Endothelial cell (in vitro differentiated cells): ENCODE results near the gene MPP2. TPM values are rescaled to one million over a fixed set of nuclear protein-coding genes. Genes with fewer than 3 reads are reported as not detected.
A peak's percentile ranks its signal among the peaks of the same experiment; 100 is the strongest.

Experiments
- DNase-seq: peaks from one replicate; pipeline ENCODE4 v3.0.0; 2021; ENCODE audit warnings: low spot score
- H3K27ac Mint-ChIP-seq: one replicate; pipeline ENCODE4 v1.8.0; 2021; ENCODE audit warnings: mixed read lengths, inconsistent platforms; ENCODE audit not compliant: unreplicated experiment
- H3K27me3 Mint-ChIP-seq: one replicate; pipeline ENCODE4 v1.8.0; 2021; ENCODE audit warnings: mild to moderate bottlenecking, moderate library complexity, mixed read lengths, inconsistent platforms; ENCODE audit not compliant: unreplicated experiment
- H3K36me3 Mint-ChIP-seq: one replicate; pipeline ENCODE4 v1.8.0; 2021; ENCODE audit warnings: mild to moderate bottlenecking, low read depth, mixed read lengths, inconsistent platforms; ENCODE audit not compliant: unreplicated experiment
- H3K4me1 Mint-ChIP-seq: one replicate; pipeline ENCODE4 v1.8.0; 2021; ENCODE audit warnings: mild to moderate bottlenecking, mixed read lengths, inconsistent platforms; ENCODE audit not compliant: unreplicated experiment
- H3K4me3 Mint-ChIP-seq: one replicate; pipeline ENCODE4 v1.8.0; 2021; ENCODE audit warnings: mild to moderate bottlenecking, mixed read lengths, inconsistent platforms; ENCODE audit not compliant: unreplicated experiment
- H3K9me3 Mint-ChIP-seq: one replicate; pipeline ENCODE4 v1.8.0; 2021; ENCODE audit warnings: mixed read lengths, inconsistent platforms; ENCODE audit not compliant: unreplicated experiment
- CTCF ChIP-seq: fragments of 200-600 bp; sonication (generic); IDR thresholded peaks from one replicate; pipeline ENCODE4 v1.5.0; 2021; ENCODE audit warnings: antibody characterized with exemption; ENCODE audit not compliant: unreplicated experiment
- total RNA-seq: library from RNA; stranded (reverse); fragmentation: NEBNext Ultra II Directional; extraction: Animal tissue kit (Norgen Biotek cat#: 25700); gene quantifications from one replicate; pipeline ENCODE4 v1.2.1, GENCODE V29; 2021; ENCODE audit not compliant: unreplicated experiment

The MPP2 gene
- total RNA-seq, 1 donor from 2014 or later = 8.4 TPM

GRCh38 chr17:43911904-43912303, 4.6 kb upstream of the MPP2 start:
- Mint-ChIP-seq H3K4me1 (peaks cover 3% of the 10 kb centered on the region), H3K9me3 (no peaks in the 10 kb centered on the region), H3K27me3 (peaks cover 5% of the 10 kb centered on the region), H3K4me3 (no peak overlapping the region), H3K36me3 (no peaks in the 10 kb centered on the region), H3K27ac (no peak overlapping the region)
- DNase-seq = no peak
- TF ChIP-seq CTCF = no peak

- Mint-ChIP-seq H3K9me3 (no peaks in the 10 kb centered on the region), H3K36me3 (no peaks in the 10 kb centered on the region), H3K4me3 (no peak overlapping the region), H3K27ac (no peak overlapping the region), H3K27me3 (peaks cover 9% of the 10 kb centered on the region), H3K4me1 (peaks cover 3% of the 10 kb centered on the region)
- no peak for DNase-seq
- TF ChIP-seq CTCF = no peak
Measured at GRCh38 chr17:43909537-43910231, 2.3 kb upstream of the MPP2 start.

- peak; percentile 53 for DNase-seq
- TF ChIP-seq CTCF = no peak
- Mint-ChIP-seq H3K27me3 (peaks cover 11% of the 10 kb centered on the region), H3K36me3 (no peaks in the 10 kb centered on the region), H3K4me1 (peaks cover 3% of the 10 kb centered on the region), H3K9me3 (no peaks in the 10 kb centered on the region), H3K27ac (peak overlapping the region; percentile 70), H3K4me3 (peak overlapping the region; percentile 77)
Measured at GRCh38 chr17:43907998-43908721, 824 bp upstream of the MPP2 start.

- H3K4me1 Mint-ChIP-seq = peaks cover 3% of the 10 kb centered on the region
- H3K27ac Mint-ChIP-seq = no peak overlapping the region
- no peak for DNase-seq
- H3K9me3 Mint-ChIP-seq = no peaks in the 10 kb centered on the region
- H3K36me3 Mint-ChIP-seq = no peaks in the 10 kb centered on the region
- H3K4me3 Mint-ChIP-seq = peak overlapping the region; percentile 77
- H3K27me3 Mint-ChIP-seq = peaks cover 11% of the 10 kb centered on the region
- TF ChIP-seq CTCF = no peak
Measured at GRCh38 chr17:43906951-43907424, 348 bp downstream of the MPP2 start.
